ENCODE data around the gene PPARG. TPM values are rescaled to one million over a fixed set of nuclear protein-coding genes. Genes with fewer than 3 reads are reported as not detected.

Gene PPARG
- total and polyA plus RNA-seq, 10 of the 15 experiments (the other 5 are each of a cell fraction or from before 2014, with no cell fraction given) = 0.06 to 0.86 (median 0.12) TPM; not detected in 5

DNA sequence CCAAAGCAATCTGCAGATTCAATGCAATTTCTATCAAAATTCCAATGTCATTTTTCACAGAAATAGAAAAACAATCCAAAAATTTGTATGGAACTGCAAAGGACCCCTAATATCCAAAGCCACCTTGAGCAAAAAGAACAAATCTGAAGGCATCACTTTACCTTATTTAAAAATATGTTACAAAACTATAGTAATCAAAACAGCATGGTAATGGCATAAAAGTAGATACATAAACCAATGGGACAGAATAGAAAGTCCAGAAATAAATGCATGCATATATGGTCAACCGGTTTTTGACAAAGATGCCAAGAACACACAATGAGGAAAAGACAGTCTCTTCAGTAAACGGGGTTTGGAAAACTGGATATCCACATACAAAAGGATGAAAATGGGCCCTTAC lies 39.4 kb upstream of the PPARG start:
- H3K79me2 ChIP-seq (ENCODE audit: control insufficient read depth, insufficient read depth, low read length) = no peaks in the 10 kb centered on the region
- POLR2A ChIA-PET = no interaction called here
- H3K9ac ChIP-seq (ENCODE audit: control insufficient read depth, insufficient read depth, low read length) = no peak overlapping the region
- no peaks in the 10 kb centered on the region for H3K36me3 ChIP-seq (ENCODE audit: control insufficient read depth in 2 of 2, insufficient read depth in 2 of 2, low read length in 1 of 2)
- FAIRE-seq (no peak), ATAC-seq (no peak), DNase-seq (ENCODE audit: low read depth, low spot score) (no peak)
- WGBS (ENCODE audit: insufficient coverage, insufficient replicate concordance, low lambda C conversion rate, missing lambda C conversion rate) = 36% methylated on average over 2 of the region's 2 CpGs
- H3K4me2 ChIP-seq (ENCODE audit: control insufficient read depth, insufficient read depth) = no peak overlapping the region
- H3K27me3 ChIP-seq (replicated peaks in 1 of 2; ENCODE audit: control insufficient read depth in 2 of 2, insufficient read depth in 2 of 2, low read length in 1 of 2) = no peaks in the 10 kb centered on the region; a peak in 1 of 4 replicates
- no peak overlapping the region for H3K4me3 ChIP-seq
- no peak overlapping the region for H3K27ac ChIP-seq (ENCODE audit: control insufficient read depth, insufficient read depth)
- no peaks in the 10 kb centered on the region for H4K20me1 ChIP-seq (ENCODE audit: control insufficient read depth, insufficient read depth)
- in situ Hi-C loops (cut with MboI) = no loop called here
- RAD21 ChIA-PET (ENCODE audit: unreplicated experiment) = no interaction called here
- SMC1A ChIA-PET (ENCODE audit: uncharacterized antibody, unreplicated experiment) = no interaction called here
- CTCF ChIA-PET = no interaction called here
- TF ChIP-seq, protein P1, sequence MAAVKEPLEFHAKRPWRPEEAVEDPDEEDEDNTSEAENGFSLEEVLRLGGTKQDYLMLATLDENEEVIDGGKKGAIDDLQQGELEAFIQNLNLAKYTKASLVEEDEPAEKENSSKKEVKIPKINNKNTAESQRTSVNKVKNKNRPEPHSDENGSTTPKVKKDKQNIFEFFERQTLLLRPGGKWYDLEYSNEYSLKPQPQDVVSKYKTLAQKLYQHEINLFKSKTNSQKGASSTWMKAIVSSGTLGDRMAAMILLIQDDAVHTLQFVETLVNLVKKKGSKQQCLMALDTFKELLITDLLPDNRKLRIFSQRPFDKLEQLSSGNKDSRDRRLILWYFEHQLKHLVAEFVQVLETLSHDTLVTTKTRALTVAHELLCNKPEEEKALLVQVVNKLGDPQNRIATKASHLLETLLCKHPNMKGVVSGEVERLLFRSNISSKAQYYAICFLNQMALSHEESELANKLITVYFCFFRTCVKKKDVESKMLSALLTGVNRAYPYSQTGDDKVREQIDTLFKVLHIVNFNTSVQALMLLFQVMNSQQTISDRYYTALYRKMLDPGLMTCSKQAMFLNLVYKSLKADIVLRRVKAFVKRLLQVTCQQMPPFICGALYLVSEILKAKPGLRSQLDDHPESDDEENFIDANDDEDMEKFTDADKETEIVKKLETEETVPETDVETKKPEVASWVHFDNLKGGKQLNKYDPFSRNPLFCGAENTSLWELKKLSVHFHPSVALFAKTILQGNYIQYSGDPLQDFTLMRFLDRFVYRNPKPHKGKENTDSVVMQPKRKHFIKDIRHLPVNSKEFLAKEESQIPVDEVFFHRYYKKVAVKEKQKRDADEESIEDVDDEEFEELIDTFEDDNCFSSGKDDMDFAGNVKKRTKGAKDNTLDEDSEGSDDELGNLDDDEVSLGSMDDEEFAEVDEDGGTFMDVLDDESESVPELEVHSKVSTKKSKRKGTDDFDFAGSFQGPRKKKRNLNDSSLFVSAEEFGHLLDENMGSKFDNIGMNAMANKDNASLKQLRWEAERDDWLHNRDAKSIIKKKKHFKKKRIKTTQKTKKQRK (IDR thresholded peaks at IDR 0.05; ENCODE audit: low read depth, low read length) = no peak
- TF ChIP-seq CBX5 (IDR thresholded peaks at IDR 0.05; ENCODE audit: low read depth) (no peak), DPF2 (IDR thresholded peaks at IDR 0.05) (no peak), ZNF274 (IDR thresholded peaks at IDR 0.05; ENCODE audit: insufficient read depth, insufficient read length) (no peak), JUNB (IDR thresholded peaks at IDR 0.05) (no peak), SMC3 (IDR thresholded peaks at IDR 0.05; ENCODE audit: borderline replicate concordance, low read length) (no peak), LARP7 (IDR thresholded peaks at IDR 0.05) (no peak), RB1 (IDR thresholded peaks at IDR 0.05; ENCODE audit: borderline replicate concordance) (no peak), YY1 (IDR thresholded peaks at IDR 0.05; ENCODE audit: low read depth, low read length) (no peak), SREBF2 (IDR thresholded peaks at IDR 0.05; ENCODE audit: low read length) (no peak), CREM (IDR thresholded peaks at IDR 0.05; ENCODE audit: low read depth) (no peak)
- TF ChIP-seq, protein P2, sequence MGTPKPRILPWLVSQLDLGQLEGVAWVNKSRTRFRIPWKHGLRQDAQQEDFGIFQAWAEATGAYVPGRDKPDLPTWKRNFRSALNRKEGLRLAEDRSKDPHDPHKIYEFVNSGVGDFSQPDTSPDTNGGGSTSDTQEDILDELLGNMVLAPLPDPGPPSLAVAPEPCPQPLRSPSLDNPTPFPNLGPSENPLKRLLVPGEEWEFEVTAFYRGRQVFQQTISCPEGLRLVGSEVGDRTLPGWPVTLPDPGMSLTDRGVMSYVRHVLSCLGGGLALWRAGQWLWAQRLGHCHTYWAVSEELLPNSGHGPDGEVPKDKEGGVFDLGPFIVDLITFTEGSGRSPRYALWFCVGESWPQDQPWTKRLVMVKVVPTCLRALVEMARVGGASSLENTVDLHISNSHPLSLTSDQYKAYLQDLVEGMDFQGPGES (IDR thresholded peaks at IDR 0.05) = no peak
- TF ChIP-seq, protein P3, sequence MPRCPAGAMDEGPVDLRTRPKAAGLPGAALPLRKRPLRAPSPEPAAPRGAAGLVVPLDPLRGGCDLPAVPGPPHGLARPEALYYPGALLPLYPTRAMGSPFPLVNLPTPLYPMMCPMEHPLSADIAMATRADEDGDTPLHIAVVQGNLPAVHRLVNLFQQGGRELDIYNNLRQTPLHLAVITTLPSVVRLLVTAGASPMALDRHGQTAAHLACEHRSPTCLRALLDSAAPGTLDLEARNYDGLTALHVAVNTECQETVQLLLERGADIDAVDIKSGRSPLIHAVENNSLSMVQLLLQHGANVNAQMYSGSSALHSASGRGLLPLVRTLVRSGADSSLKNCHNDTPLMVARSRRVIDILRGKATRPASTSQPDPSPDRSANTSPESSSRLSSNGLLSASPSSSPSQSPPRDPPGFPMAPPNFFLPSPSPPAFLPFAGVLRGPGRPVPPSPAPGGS (IDR thresholded peaks at IDR 0.05; ENCODE audit: borderline replicate concordance, insufficient read depth, low read depth, low read length, poor library complexity, severe bottlenecking) = no peak
- TF ChIP-seq, protein P4, sequence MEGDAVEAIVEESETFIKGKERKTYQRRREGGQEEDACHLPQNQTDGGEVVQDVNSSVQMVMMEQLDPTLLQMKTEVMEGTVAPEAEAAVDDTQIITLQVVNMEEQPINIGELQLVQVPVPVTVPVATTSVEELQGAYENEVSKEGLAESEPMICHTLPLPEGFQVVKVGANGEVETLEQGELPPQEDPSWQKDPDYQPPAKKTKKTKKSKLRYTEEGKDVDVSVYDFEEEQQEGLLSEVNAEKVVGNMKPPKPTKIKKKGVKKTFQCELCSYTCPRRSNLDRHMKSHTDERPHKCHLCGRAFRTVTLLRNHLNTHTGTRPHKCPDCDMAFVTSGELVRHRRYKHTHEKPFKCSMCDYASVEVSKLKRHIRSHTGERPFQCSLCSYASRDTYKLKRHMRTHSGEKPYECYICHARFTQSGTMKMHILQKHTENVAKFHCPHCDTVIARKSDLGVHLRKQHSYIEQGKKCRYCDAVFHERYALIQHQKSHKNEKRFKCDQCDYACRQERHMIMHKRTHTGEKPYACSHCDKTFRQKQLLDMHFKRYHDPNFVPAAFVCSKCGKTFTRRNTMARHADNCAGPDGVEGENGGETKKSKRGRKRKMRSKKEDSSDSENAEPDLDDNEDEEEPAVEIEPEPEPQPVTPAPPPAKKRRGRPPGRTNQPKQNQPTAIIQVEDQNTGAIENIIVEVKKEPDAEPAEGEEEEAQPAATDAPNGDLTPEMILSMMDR (IDR thresholded peaks at IDR 0.05 in 2 of 3, conservative IDR thresholded peaks at IDR 0.05 in 1 of 3; ENCODE audit: control insufficient read depth in 2 of 3, extremely low read depth in 1 of 3, insufficient read depth in 1 of 3, low read depth in 3 of 3, low read length in 3 of 3) = no peak
- intact Hi-C loops (cut with micrococcal nuclease; ENCODE audit: unreplicated experiment) = no loop called here
- no peaks in the 10 kb centered on the region for H3K4me1 ChIP-seq (ENCODE audit: control insufficient read depth, insufficient read depth, low read length)
- BruUV-seq (replicated peaks) = no TSS peak
- H3K9me3 ChIP-seq (replicated peaks; ENCODE audit: control insufficient read depth, insufficient read depth, low read length) = no peaks in the 10 kb centered on the region
- no peak overlapping the region for H2AFZ ChIP-seq (ENCODE audit: control insufficient read depth, low read depth, low read length)
